Body of pancreas (tissue), 4 donors: ENCODE measurements around the gene CRAT. TPM values are rescaled to one million over a fixed set of nuclear protein-coding genes. Genes with fewer than 3 reads are reported as not detected.

Experiments
- ATAC-seq: fragments of 150-250 bp; one replicate; pipeline ENCODE4 v1.9.1; 2016
- DNase-seq, 4 donors: peaks; one replicate each; pipeline ENCODE4 v3.0.0-alpha.2; 2019
- H3K27ac ChIP-seq, 4 donors: fragments of 200-600 bp; sonication (generic); 1 replicate in 3 of 4; 2 replicates in 1 of 4; pipeline versions ENCODE4 v1.5.1 to v1.6.1; 2016 to 2019; ENCODE audit warnings: mild to moderate bottlenecking in 1 of 4, mixed read lengths in 1 of 4, moderate library complexity in 1 of 4
- H3K27me3 ChIP-seq, 2 donors: fragments of 200-600 bp; sonication (generic); one replicate each; pipeline ENCODE4 v1.6.0; 2016; ENCODE audit warnings: mild to moderate bottlenecking in 1 of 2
- H3K36me3 ChIP-seq, 2 donors: fragments of 200-600 bp; sonication (generic); replicated peaks in 1 of 2; 2 replicates each; pipeline ENCODE4 v1.5.1; 2016; ENCODE audit warnings: low read depth in 2 of 2; ENCODE audit not compliant: insufficient read depth in 1 of 2
- H3K4me1 ChIP-seq: fragments of 200-600 bp; sonication (generic); one replicate; pipeline ENCODE4 v1.6.0; 2016
- H3K4me3 ChIP-seq, 2 donors: fragments of 200-600 bp; sonication (generic); 1 replicate in 1 of 2; 2 replicates in 1 of 2; pipeline ENCODE4 v1.5.1; 2016 to 2019
- H3K9me3 ChIP-seq, 3 donors: fragments of 200-600 bp; sonication (generic); 1 replicate in 2 of 3; 2 replicates in 1 of 3; pipeline ENCODE4 v1.5.1; 2016
- POLR2A ChIP-seq, 3 donors: fragments of 450-650 bp; IDR thresholded peaks; one replicate each; pipeline ENCODE4 v1.6.1; 2016; ENCODE audit warnings: antibody characterized with exemption in 3 of 3, mild to moderate bottlenecking in 2 of 3
- WGBS, 2 donors: methylation state at CpG; one replicate each; pipeline ENCODE4 v1.1.5; 2017; 5-methylcytosine and 5-hydroxymethylcytosine counted together
- intact Hi-C: fragments of 100-400 bp; cut with DNase I; formaldehyde crosslinking; loops from one replicate; pipeline ENCODE4 v1.15.1; 2023
- total RNA-seq, 2 donors: library from RNA; depleted of rRNA; stranded (reverse); fragments of >200 nt; gene quantifications; one replicate each; pipeline ENCODE4 v1.1.0, GENCODE V29; 2016
- TF ChIP-seq, protein P1 (sequence below), 7 experiments: fragments of 450-650 bp in 4 of 7; fragments of 200-600 bp in 3 of 7; sonication (generic) in 3 of 7; IDR thresholded peaks; one replicate each; pipeline ENCODE4 v1.5.1; 2016 to 2019; ENCODE audit warnings: antibody characterized with exemption in 7 of 7

The CRAT gene
- total RNA-seq, 2 donors from 2014 or later = 84.8 to 112 TPM

DNA sequence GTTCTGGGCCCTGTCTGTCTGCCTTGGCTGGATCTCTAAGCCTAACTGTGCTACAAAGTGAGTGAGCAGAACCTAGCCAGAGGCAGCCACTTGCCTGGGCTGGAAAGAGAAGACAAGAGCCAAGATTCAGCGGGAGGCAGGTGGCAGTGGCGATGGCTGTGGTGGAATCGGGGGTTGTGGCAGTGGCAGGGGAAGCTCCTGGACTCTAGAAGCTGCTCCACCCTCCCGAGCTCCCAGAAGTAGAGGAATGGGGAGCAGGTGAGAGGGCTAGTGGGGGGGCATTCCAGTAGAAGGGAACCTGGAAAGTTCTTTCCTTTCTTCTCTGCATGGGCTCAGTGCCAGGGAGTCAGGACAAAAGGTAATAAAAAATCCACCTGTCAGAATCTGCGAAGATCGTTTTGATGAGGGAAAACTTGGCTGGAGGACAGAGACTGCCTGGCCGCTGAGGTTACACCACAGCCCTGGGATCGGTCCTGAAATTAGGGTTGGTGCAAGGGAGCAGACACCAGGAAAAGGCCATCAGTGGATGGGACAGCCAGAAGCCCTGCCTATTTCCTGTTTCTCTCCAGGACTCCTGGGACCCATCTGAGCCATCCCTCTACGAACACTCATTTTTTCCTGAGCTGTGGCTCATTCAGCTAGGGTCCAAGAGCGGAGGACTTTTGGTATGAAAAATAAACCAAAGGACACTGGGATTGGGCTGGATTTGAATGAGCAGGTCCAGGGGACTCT is 1.6 kb downstream of the CRAT start:
- ATAC-seq (no peak), DNase-seq (peak; percentile 66 to 77 (median 76))
- no peaks in the 10 kb centered on the region for H3K27me3 ChIP-seq
- H3K4me3 ChIP-seq = no peak overlapping the region
- intact Hi-C loops = no loop called here
- 5 to 23% methylated on average over 8 to 10 of the region's 10 CpGs for WGBS, 2 donors
- TF ChIP-seq, protein P1, sequence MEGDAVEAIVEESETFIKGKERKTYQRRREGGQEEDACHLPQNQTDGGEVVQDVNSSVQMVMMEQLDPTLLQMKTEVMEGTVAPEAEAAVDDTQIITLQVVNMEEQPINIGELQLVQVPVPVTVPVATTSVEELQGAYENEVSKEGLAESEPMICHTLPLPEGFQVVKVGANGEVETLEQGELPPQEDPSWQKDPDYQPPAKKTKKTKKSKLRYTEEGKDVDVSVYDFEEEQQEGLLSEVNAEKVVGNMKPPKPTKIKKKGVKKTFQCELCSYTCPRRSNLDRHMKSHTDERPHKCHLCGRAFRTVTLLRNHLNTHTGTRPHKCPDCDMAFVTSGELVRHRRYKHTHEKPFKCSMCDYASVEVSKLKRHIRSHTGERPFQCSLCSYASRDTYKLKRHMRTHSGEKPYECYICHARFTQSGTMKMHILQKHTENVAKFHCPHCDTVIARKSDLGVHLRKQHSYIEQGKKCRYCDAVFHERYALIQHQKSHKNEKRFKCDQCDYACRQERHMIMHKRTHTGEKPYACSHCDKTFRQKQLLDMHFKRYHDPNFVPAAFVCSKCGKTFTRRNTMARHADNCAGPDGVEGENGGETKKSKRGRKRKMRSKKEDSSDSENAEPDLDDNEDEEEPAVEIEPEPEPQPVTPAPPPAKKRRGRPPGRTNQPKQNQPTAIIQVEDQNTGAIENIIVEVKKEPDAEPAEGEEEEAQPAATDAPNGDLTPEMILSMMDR (IDR thresholded peaks at IDR 0.05) = no peak
- no peak for TF ChIP-seq POLR2A (IDR thresholded peaks at IDR 0.05)
- H3K9me3 ChIP-seq = no peaks in the 10 kb centered on the region
- H3K4me1 ChIP-seq = peaks cover 65% of the 10 kb centered on the region
- peak overlapping the region; percentile 93 to 99 (median 97) for H3K27ac ChIP-seq
- no peaks in the 10 kb centered on the region for H3K36me3 ChIP-seq

DNA sequence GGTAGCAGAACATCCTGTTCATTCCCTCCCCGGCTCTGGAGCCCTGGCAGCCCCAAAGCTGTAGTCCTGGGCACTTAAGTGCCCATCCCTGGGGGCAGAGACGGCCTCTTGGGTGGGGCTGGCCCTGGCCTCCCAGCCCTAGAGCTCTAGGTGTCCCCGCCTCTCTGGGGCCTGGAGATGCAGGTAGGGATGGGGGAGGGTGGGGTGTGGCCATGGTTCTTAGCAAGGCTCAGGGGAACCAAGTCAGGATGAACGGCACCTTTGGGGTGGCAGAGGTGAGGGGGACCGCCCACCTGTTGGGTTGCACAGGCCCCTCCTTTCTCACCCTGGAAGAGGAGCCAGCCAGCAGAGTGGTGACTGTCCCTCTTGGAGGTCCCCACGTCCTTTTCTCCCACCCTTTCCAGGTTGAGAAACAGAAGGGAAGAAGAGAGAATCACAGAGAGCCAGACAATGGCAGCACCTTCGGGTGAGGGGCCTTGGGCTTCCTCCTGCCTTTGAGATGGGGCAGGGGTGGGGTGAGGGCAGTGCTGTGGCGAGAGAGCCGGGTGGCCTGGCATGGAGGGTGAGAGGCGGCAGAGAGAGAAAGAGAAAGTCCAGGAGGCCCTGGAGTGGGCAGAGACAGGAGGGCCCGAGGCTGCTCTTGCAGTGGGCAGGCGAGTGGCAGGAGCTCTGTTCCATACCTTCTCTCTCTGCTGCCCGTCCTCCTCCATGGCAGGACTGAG is 2.3 kb downstream of the CRAT start:
- H3K9me3 ChIP-seq = no peaks in the 10 kb centered on the region
- peak overlapping the region; percentile 93 to 99 (median 97) for H3K27ac ChIP-seq
- intact Hi-C loops = no loop called here
- ATAC-seq (no peak), DNase-seq (no peak)
- TF ChIP-seq POLR2A (IDR thresholded peaks at IDR 0.05) = no peak
- TF ChIP-seq, protein P1 (IDR thresholded peaks at IDR 0.05) = no peak
- no peaks in the 10 kb centered on the region for H3K27me3 ChIP-seq
- H3K36me3 ChIP-seq = no peaks in the 10 kb centered on the region
- 57 to 61% methylated on average over 10 to 11 of the region's 13 CpGs for WGBS, 2 donors
- peaks cover 65% of the 10 kb centered on the region for H3K4me1 ChIP-seq
- no peak overlapping the region for H3K4me3 ChIP-seq

DNA sequence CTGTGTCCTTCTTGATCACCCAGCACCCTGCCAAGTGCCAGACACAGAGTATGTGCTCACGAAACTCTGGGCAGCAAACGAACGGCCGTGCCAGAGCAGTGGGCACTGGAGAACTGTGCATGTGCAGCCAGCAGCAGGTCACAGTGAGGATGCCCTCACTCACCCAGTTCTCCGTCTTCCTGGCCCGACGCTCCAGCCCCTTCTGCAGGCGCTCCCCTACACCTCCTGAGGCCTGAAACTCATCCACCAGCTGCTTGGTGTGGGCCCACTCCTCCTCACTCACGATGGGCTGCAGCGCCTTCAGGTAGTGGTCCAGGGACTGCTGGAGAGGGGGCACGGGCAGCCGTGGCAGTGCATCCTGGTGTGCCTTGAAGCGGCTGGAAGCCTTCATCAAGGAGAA is 2.9 kb downstream of the CRAT start:
- Histone ChIP-seq H3K4me3 (no peak overlapping the region), H3K27ac (peak overlapping the region; percentile 65 to 98 (median 79)), H3K27me3 (no peaks in the 10 kb centered on the region), H3K4me1 (peaks cover 66% of the 10 kb centered on the region), H3K36me3 (no peaks in the 10 kb centered on the region), H3K9me3 (no peaks in the 10 kb centered on the region)
- DNase-seq = peak in 1 of 4 donors; percentile 32
- WGBS, 2 donors = 67 to 75% methylated on average over 11 to 12 of the region's 13 CpGs
- TF ChIP-seq, protein P1 (IDR thresholded peaks at IDR 0.05) = no peak
- no peak for ATAC-seq
- intact Hi-C loops = no loop called here

DNA sequence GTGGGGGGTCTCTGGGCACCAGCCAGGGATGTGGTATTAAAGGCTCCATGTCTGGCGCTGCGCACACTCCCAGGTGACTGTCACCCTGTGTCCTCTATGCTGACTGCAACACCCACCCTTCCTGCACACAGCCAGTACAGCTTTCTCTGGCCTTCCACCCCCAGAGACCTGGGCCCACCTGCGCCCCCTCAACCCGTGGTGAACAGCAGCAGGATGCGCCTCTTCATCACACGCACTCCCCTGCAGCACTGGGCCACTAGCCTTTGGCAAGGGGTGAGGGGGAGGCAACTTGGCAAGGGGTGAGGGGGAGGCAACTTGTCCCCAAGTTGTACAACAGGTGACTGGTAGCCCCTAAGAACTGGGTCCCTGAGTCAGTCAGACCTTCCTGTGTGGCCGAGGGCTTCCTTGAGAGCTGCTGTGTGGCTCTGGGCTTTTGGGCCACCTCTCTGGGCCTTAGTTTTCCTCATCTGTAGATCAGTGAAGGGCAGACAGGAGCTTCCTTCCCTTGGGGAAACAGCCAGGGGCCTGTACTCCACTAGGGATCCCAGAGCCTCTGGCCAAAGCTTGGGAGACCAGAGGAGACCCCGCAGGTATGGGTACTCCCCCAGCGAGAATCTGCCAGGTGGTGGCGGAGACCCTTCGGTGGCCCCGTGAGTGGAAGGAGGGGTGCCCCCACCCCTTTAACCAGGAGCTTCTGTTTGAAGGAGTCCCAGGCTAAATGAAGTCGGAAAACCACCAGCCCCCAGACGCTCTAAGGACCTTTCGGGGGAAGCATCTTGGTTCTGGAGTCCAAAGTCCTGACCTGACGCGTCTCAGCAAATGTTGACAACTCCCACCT is 4.5 kb downstream of the CRAT start:
- no peak for TF ChIP-seq POLR2A (IDR thresholded peaks at IDR 0.05)
- TF ChIP-seq, protein P1 (IDR thresholded peaks at IDR 0.05) = no peak
- intact Hi-C loops = no loop called here
- Histone ChIP-seq H3K4me1 (peaks cover 75% of the 10 kb centered on the region), H3K27me3 (no peaks in the 10 kb centered on the region), H3K9me3 (no peaks in the 10 kb centered on the region), H3K4me3 (no peak overlapping the region), H3K36me3 (no peaks in the 10 kb centered on the region), H3K27ac (peak overlapping the region; percentile 65 to 98 (median 79))
- DNase-seq (no peak), ATAC-seq (no peak)
- 66 to 76% methylated on average over 6 to 17 of the region's 17 CpGs for WGBS, 2 donors
